D721Med (cell line): ENCODE data around the gene C1QC.

Source experiments
- DNase-seq: peaks from one replicate; pipeline ENCODE4 v3.0.0; 2011; ENCODE audit warnings: low spot score; ENCODE audit not compliant: insufficient read length
- FAIRE-seq: peaks from 2 replicates; lab custom pipeline; 2011; peaks lifted over from hg19 to GRCh38; lab: Jason Lieb, UNC
- CTCF ChIP-seq: IDR thresholded peaks from 2 replicates; pipeline ENCODE4 v1.5.1; 2012; ENCODE audit warnings: mild to moderate bottlenecking, control low read depth; ENCODE audit not compliant: insufficient read depth; ENCODE audit errors: missing control alignments

C1QC gene

GRCh38 chr1:22600817-22601605 is 42.4 kb upstream of the C1QC start:
- FAIRE-seq (no peak), DNase-seq (no peak)
- no peak for TF ChIP-seq CTCF

GRCh38 chr1:22601610-22602009 is 41.8 kb upstream of the C1QC start:
- no peak for FAIRE-seq
- TF ChIP-seq CTCF, result no peak
- DNase-seq, result no peak

- DNase-seq (no peak), FAIRE-seq (no peak)
- no peak for TF ChIP-seq CTCF
These were observed 41.2 kb upstream of the C1QC start for GRCh38 chr1:22602060-22602740.

- FAIRE-seq (no peak), DNase-seq (no peak)
- TF ChIP-seq CTCF, result no peak
These were observed 37.3 kb upstream of the C1QC start for GRCh38 chr1:22606161-22606560.

GRCh38 chr1:22607154-22607553 is 36.3 kb upstream of the C1QC start:
- TF ChIP-seq CTCF, result no peak
- DNase-seq (no peak), FAIRE-seq (no peak)

GRCh38 chr1:22608361-22608760 is 35.1 kb upstream of the C1QC start:
- no peak for TF ChIP-seq CTCF
- DNase-seq (no peak), FAIRE-seq (no peak)

- no peak for TF ChIP-seq CTCF
- no peak for DNase-seq
- no peak for FAIRE-seq
These were observed 34.1 kb upstream of the C1QC start for GRCh38 chr1:22609291-22609690.
